GM13976 (cell line): ENCODE measurements around the gene WDR26.

Experiments used
- DNase-seq: peaks from one replicate; pipeline ENCODE4 v3.0.0; 2012; ENCODE audit warnings: low spot score
- in situ Hi-C: fragments of 300-500 bp; cut with MboI; formaldehyde crosslinking; loops from one replicate; pipeline ENCODE4 v1.12.0; 2022; ENCODE audit warnings: low sequenced_read_pairs, mixed read lengths, inconsistent platforms; ENCODE audit not compliant: unreplicated experiment
- TF ChIP-seq, protein P1 (sequence below): IDR thresholded peaks from 2 replicates; pipeline ENCODE4 v1.5.1; 2012; ENCODE audit warnings: borderline replicate concordance, mild to moderate bottlenecking; ENCODE audit not compliant: insufficient read depth; ENCODE audit errors: extremely low read depth, missing control alignments, control extremely low read depth

WDR26 gene

GRCh38 chr1:224375059-224375458, 59.5 kb downstream of the WDR26 start:
- no peak for DNase-seq
- TF ChIP-seq, protein P1, sequence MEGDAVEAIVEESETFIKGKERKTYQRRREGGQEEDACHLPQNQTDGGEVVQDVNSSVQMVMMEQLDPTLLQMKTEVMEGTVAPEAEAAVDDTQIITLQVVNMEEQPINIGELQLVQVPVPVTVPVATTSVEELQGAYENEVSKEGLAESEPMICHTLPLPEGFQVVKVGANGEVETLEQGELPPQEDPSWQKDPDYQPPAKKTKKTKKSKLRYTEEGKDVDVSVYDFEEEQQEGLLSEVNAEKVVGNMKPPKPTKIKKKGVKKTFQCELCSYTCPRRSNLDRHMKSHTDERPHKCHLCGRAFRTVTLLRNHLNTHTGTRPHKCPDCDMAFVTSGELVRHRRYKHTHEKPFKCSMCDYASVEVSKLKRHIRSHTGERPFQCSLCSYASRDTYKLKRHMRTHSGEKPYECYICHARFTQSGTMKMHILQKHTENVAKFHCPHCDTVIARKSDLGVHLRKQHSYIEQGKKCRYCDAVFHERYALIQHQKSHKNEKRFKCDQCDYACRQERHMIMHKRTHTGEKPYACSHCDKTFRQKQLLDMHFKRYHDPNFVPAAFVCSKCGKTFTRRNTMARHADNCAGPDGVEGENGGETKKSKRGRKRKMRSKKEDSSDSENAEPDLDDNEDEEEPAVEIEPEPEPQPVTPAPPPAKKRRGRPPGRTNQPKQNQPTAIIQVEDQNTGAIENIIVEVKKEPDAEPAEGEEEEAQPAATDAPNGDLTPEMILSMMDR: no peak
- in situ Hi-C loops: no loop called here

DNA sequence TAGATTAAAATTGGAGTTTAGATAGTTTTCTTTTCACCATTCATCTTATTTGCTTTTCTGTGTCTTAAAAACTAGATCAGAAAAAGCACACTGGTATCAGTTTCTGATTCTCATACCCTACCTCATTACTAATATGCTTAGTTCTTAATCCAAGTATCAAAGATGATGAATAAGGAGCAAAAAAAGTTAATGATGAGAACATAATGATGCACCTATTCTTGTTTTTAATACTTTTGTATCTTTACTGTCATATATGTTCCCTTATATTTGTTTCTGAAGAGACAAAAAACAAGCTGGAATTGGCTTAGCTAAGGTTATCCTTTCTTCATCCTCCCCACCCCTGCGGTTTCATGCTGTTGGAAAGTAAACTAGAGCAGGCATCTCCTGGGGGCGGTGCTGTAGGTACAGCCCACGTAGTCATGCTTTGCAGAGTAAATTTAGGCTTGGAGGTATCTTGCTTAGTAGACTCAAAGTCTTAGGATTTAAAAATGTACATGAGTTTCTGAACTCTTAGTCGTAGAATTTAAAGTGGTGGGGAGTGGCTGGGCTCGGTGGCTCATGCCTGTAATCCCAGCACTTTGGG, 61.5 kb downstream of the WDR26 start:
- in situ Hi-C loops: no loop called here
- TF ChIP-seq, protein P1: no peak
- no peak for DNase-seq

GRCh38 chr1:224368409-224368808, 66.2 kb downstream of the WDR26 start:
- DNase-seq: peak; percentile 50
- in situ Hi-C loops: no loop called here
- TF ChIP-seq, protein P1: no peak

DNA sequence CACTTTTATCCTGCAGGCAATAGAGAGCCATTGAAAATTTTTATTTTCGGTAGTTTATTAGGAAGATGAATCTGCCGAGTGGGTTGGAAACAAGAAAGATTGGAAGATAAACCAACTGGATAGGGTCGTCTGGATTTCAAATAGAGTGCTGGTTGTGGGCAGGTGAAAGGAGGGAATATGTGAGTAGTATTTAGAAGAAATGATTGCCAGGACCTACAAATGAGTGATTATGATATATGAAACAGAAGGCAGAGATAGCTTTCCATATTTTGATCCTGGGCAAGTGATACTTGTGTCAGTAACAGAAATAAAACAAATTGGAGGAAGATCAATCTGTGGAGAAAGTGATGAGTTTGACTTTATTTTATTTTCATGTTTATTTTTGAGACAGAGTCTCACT, 75.4 kb downstream of the WDR26 start:
- DNase-seq: no peak
- in situ Hi-C loops: no loop called here
- TF ChIP-seq, protein P1: no peak

- DNase-seq: no peak
- in situ Hi-C loops: no loop called here
- TF ChIP-seq, protein P1: no peak
Observed at GRCh38 chr1:224358237-224358636, 76.4 kb downstream of the WDR26 start.

GRCh38 chr1:224357626-224358124, 76.9 kb downstream of the WDR26 start:
- DNase-seq: no peak
- TF ChIP-seq, protein P1: no peak
- in situ Hi-C loops: no loop called here
